CD4-positive, alpha-beta memory T cell (primary cell): ENCODE measurements around the gene ARHGEF38. TPM values are rescaled to one million over a fixed set of nuclear protein-coding genes. Genes with fewer than 3 reads are reported as not detected.

Source experiments
- CTCF ChIA-PET: fragments of 350-600 bp; sonication (Branson Sonifier 250); formaldehyde crosslinking; loops from one replicate; lab custom pipeline; 2021; ENCODE audit warnings: inconsistent platforms; ENCODE audit not compliant: partially characterized antibody; lab: Charles Lee
- POLR2A ChIA-PET: fragments of 350-600 bp; sonication (Branson Sonifier 250); formaldehyde crosslinking; loops from one replicate; lab custom pipeline; 2021; ENCODE audit not compliant: partially characterized antibody; lab: Charles Lee
- DNase-seq, 5 donors: peaks; one replicate each; pipeline versions ENCODE4 v3.0.0 to v3.0.0-alpha.2; 2020 to 2022; ENCODE audit warnings: mixed read lengths in 1 of 5
- H3K27ac ChIP-seq: one replicate; pipeline ENCODE4 v1.7.0; 2013; ENCODE audit warnings: low read depth, low read length
- H3K27me3 ChIP-seq: 2 replicates; pipeline ENCODE4 v1.7.0; 2013; ENCODE audit warnings: mild to moderate bottlenecking, low read length, moderate library complexity; ENCODE audit not compliant: insufficient read depth
- H3K36me3 ChIP-seq: 2 replicates; pipeline ENCODE4 v1.7.0; 2013; ENCODE audit warnings: mild to moderate bottlenecking, low read length, moderate library complexity; ENCODE audit not compliant: insufficient read depth
- H3K4me1 ChIP-seq: 2 replicates; pipeline ENCODE4 v1.7.0; 2013; ENCODE audit warnings: mild to moderate bottlenecking, low read length, moderate library complexity; ENCODE audit not compliant: insufficient read depth
- H3K4me3 ChIP-seq, 2 donors: one replicate each; pipeline ENCODE4 v1.7.0; 2013; ENCODE audit warnings: low read length in 2 of 2, mild to moderate bottlenecking in 1 of 2
- H3K9me3 ChIP-seq, 2 donors: one replicate each; pipeline ENCODE4 v1.7.0; 2013; ENCODE audit warnings: low read length in 2 of 2, control low read depth in 1 of 2; ENCODE audit not compliant: control insufficient read depth in 1 of 2
- H3K27ac Mint-ChIP-seq, 7 donors: one replicate each; pipeline ENCODE4 v1.8.0; 2020 to 2021; ENCODE audit warnings: mixed read lengths in 7 of 7, mild to moderate bottlenecking in 6 of 7, inconsistent platforms in 3 of 7, moderate library complexity in 3 of 7
- H3K27me3 Mint-ChIP-seq, 2 donors: one replicate each; pipeline ENCODE4 v1.8.0; 2020 to 2021; ENCODE audit warnings: mixed read lengths in 2 of 2
- H3K36me3 Mint-ChIP-seq, 2 donors: one replicate each; pipeline ENCODE4 v1.8.0; 2020 to 2021; ENCODE audit warnings: mixed read lengths in 2 of 2, inconsistent platforms in 1 of 2, mild to moderate bottlenecking in 1 of 2
- H3K4me1 Mint-ChIP-seq, 4 donors: one replicate each; pipeline ENCODE4 v1.8.0; 2020 to 2021; ENCODE audit warnings: mixed read lengths in 4 of 4, mild to moderate bottlenecking in 1 of 4
- H3K4me3 Mint-ChIP-seq, 8 donors: one replicate each; pipeline ENCODE4 v1.8.0; 2020 to 2021; ENCODE audit warnings: mixed read lengths in 8 of 8, mild to moderate bottlenecking in 7 of 8, moderate library complexity in 6 of 8, inconsistent platforms in 3 of 8
- H3K9me3 Mint-ChIP-seq, 8 donors: one replicate each; pipeline ENCODE4 v1.8.0; 2020 to 2021; ENCODE audit warnings: mixed read lengths in 8 of 8, mild to moderate bottlenecking in 5 of 8, inconsistent platforms in 3 of 8, moderate library complexity in 1 of 8
- intact Hi-C: fragments of 100-400 bp; cut with micrococcal nuclease; formaldehyde crosslinking; loops from one replicate; pipeline ENCODE4 v1.15.1; 2023
- polyA plus RNA-seq, 2 donors: library from polyadenylated mRNA; unstranded; fragments of 300-500 nt; fragmentation: Illumina TruSeq; gene quantifications; one replicate each; pipeline ENCODE4 v1.2.3, GENCODE V29; 2021
- total RNA-seq, 2 experiments: library from RNA; stranded (reverse); gene quantifications; one replicate each; pipeline ENCODE4 v1.2.3, GENCODE V29; 2021

ARHGEF38 gene
- total and polyA plus RNA-seq, 4 experiments from 2014 or later = 0.30 TPM; not detected in 3

DNA sequence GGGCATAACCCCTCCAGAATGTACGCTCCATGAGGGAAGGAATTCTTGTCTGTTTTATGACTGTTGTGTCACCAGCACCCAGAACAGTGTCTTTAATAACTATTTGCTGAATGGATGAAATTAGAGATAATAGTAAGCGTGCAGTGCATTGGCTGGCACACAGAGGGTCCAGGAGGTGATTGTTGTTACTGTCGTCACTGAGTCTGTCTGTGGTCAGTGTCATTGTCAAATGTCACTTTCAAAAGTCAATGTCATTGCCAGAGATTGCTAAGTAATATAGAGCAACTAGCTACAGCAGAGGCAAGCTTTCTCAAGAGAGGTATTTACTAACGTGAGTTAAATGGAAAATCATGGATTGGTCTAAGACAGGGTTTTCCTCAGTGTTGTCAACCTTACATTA is 70.7 kb downstream of the ARHGEF38 start:
- no peaks in the 10 kb centered on the region for H3K4me1 Mint-ChIP-seq
- H3K4me3 Mint-ChIP-seq = no peak overlapping the region
- Histone ChIP-seq H3K27me3 (no peaks in the 10 kb centered on the region), H3K9me3 (no peaks in the 10 kb centered on the region), H3K27ac (no peak overlapping the region), H3K4me1 (no peaks in the 10 kb centered on the region), H3K36me3 (no peaks in the 10 kb centered on the region), H3K4me3 (no peak overlapping the region)
- no peak overlapping the region for H3K27ac Mint-ChIP-seq
- CTCF ChIA-PET = no interaction called here
- H3K9me3 Mint-ChIP-seq = peaks cover 0 to 1% (median 0%) of the 10 kb centered on the region in 8 donors
- peaks cover 0 to 6% of the 10 kb centered on the region in 2 donors for H3K27me3 Mint-ChIP-seq
- DNase-seq = no peak
- H3K36me3 Mint-ChIP-seq = no peaks in the 10 kb centered on the region
- POLR2A ChIA-PET = no interaction called here
- intact Hi-C loops = no loop called here

DNA sequence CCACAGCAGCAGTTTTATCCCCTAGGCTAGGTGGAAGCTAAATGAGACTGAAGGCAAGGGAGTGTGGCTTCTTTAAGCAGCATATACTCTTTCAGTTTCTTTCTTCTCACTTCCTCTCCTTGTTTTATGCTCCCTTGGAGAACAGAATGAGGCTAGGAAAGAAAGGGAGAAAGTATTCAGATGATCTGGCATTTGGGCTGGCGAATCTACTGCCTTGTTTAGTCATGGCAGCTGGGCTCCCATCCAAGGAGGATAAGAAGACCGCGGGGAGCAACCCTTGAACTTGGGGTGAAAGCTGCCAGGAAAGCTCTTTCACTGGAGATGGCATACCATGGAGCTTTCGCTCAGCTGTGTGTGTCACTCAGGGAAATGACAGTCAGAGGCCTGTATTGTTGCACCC is 72.1 kb downstream of the ARHGEF38 start:
- H3K9me3 ChIP-seq = no peaks in the 10 kb centered on the region
- Mint-ChIP-seq H3K9me3 (peaks cover 0 to 1% (median 0%) of the 10 kb centered on the region in 8 donors), H3K27me3 (peaks cover 0 to 8% of the 10 kb centered on the region in 2 donors), H3K27ac (no peak overlapping the region), H3K36me3 (no peaks in the 10 kb centered on the region), H3K4me1 (no peaks in the 10 kb centered on the region), H3K4me3 (no peak overlapping the region)
- intact Hi-C loops = no loop called here
- ChIA-PET POLR2A (no interaction called here), CTCF (no interaction called here)
- no peaks in the 10 kb centered on the region for H3K36me3 ChIP-seq
- no peaks in the 10 kb centered on the region for H3K4me1 ChIP-seq
- DNase-seq = no peak
- H3K27ac ChIP-seq = no peak overlapping the region
- H3K27me3 ChIP-seq = no peaks in the 10 kb centered on the region
- H3K4me3 ChIP-seq = no peak overlapping the region

DNA sequence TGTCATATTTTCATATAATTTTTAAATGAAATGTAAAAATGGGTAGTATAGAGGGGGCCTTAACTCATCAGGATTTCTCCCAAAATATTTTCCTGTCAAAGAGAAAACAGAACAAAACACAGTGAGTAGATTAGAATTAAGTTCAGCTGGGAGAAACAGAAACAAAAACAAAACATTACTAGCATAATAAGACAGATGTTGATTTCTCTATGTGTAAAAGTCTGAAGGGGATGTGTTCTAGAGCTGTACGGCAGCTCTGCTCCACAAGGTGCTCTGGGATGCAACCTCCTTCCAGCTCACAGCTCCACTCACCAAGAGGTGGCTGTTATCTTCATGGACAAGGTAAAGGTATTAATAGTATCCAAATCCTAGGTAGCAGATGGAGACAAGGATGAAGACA is 72.8 kb downstream of the ARHGEF38 start:
- H3K27me3 Mint-ChIP-seq = peaks cover 0 to 8% of the 10 kb centered on the region in 2 donors
- intact Hi-C loops = no loop called here
- no peaks in the 10 kb centered on the region for H3K36me3 Mint-ChIP-seq
- H3K9me3 ChIP-seq = no peaks in the 10 kb centered on the region
- H3K4me1 ChIP-seq = no peaks in the 10 kb centered on the region
- no peak for DNase-seq
- ChIA-PET POLR2A (no interaction called here), CTCF (no interaction called here)
- H3K4me1 Mint-ChIP-seq = no peaks in the 10 kb centered on the region
- no peak overlapping the region for H3K27ac Mint-ChIP-seq
- H3K27me3 ChIP-seq = no peaks in the 10 kb centered on the region
- H3K4me3 Mint-ChIP-seq = no peak overlapping the region
- no peaks in the 10 kb centered on the region for H3K36me3 ChIP-seq
- H3K9me3 Mint-ChIP-seq = peaks cover 0 to 1% (median 0%) of the 10 kb centered on the region in 8 donors
- H3K27ac ChIP-seq = no peak overlapping the region
- no peak overlapping the region for H3K4me3 ChIP-seq

DNA sequence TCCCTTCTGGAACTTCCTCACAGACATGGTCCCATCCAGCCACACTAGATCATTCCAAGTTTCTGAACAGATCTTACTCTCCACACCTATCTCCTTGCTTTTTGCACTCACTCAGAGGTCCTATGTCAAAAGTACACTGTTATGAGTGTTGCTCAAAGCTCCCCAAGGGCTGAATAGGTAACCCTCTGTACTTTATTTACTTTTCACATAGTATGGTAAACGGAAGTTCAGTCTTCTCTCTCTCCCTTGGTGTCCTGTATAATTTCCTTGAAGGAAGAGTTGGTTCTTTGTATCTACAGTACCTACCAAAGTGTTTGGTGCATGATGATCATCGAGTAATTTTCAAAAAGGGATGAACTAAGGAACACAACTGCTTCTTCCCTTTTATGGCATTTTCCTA is 74.4 kb downstream of the ARHGEF38 start:
- DNase-seq = no peak
- Mint-ChIP-seq H3K27ac (no peak overlapping the region), H3K27me3 (peaks cover 0 to 5% of the 10 kb centered on the region in 2 donors), H3K4me1 (no peaks in the 10 kb centered on the region), H3K9me3 (peaks cover 0 to 1% (median 0%) of the 10 kb centered on the region in 8 donors), H3K4me3 (no peak overlapping the region), H3K36me3 (no peaks in the 10 kb centered on the region)
- CTCF ChIA-PET = no interaction called here
- H3K4me1 ChIP-seq = no peaks in the 10 kb centered on the region
- intact Hi-C loops = no loop called here
- H3K9me3 ChIP-seq = no peaks in the 10 kb centered on the region
- no peak overlapping the region for H3K4me3 ChIP-seq
- no peaks in the 10 kb centered on the region for H3K27me3 ChIP-seq
- no peaks in the 10 kb centered on the region for H3K36me3 ChIP-seq
- POLR2A ChIA-PET = no interaction called here
- no peak overlapping the region for H3K27ac ChIP-seq

DNA sequence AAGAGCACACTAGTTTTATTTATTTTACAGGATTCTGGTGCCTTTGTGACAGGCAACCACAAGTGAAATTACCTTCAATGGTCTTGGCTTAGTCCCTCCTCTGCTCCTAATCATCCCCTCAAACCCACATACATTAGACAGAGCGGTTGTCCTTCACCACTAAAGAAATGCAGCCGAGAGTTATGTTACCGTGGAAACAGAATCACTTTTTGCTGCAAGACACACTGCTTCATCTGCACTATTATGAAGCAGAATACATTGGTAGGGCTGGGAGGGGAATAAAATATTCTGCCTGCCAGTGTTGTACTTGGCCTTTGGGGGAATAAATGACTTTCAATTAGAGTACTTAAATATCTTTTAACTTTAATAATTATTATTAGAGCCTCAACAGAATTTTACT is 75.2 kb downstream of the ARHGEF38 start:
- no peaks in the 10 kb centered on the region for H3K36me3 Mint-ChIP-seq
- no peak for DNase-seq
- H3K36me3 ChIP-seq = no peaks in the 10 kb centered on the region
- intact Hi-C loops = no loop called here
- H3K27ac ChIP-seq = no peak overlapping the region
- no peak overlapping the region for H3K4me3 Mint-ChIP-seq
- H3K9me3 Mint-ChIP-seq = peaks cover 0 to 1% (median 0%) of the 10 kb centered on the region in 8 donors
- H3K27ac Mint-ChIP-seq = no peak overlapping the region
- H3K4me1 ChIP-seq = no peaks in the 10 kb centered on the region
- H3K9me3 ChIP-seq = no peaks in the 10 kb centered on the region
- H3K4me3 ChIP-seq = no peak overlapping the region
- peaks cover 0 to 5% of the 10 kb centered on the region in 2 donors for H3K27me3 Mint-ChIP-seq
- no peaks in the 10 kb centered on the region for H3K4me1 Mint-ChIP-seq
- POLR2A ChIA-PET = no interaction called here
- no peaks in the 10 kb centered on the region for H3K27me3 ChIP-seq
- CTCF ChIA-PET = no interaction called here

DNA sequence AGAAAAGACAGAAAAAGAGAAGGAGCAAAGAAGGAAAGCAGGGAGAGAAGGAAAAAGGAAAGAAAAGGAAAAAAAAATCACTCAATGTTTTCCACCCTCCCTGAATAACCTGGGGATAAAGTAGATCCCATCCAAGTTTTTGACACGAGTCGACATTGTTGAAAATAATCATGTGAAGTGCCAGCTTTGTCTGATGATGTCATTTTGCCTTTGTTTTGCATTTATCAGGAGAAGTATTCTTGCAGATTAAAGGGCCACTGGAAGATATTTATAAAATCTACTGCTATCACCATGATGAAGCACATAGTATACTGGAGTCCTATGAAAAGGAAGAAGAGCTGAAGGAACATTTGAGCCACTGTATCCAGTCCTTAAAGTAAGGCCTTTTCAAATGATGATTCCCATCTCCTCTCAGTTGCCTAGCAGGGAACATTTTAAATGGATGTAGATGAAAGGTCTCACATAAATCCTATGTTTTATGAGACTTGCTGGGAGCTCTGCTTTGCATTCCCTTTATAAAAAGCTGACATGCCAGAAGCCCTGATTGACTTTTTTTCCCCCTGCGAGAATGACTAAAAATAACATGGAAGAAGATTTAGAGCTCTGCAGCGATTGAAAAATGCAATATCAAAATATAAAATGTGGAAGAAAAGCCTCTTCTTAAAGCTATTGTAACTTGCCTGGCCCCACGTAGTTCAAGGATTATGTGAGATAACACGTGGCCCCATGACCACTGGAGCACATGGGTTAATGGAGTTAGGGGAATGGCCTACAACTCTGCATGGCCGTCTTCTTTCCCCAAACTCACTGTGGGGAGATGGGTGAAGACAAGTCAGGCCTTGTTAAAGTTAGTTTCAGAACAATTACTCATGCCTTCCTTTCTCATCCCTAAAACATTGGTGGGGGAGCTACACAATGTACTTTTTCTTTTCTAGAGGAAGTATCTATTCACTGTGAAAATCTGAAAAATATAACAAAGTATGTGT is 78.5 kb downstream of the ARHGEF38 start:
- intact Hi-C loops = no loop called here
- H3K27ac ChIP-seq = no peak overlapping the region
- H3K4me3 Mint-ChIP-seq = no peak overlapping the region
- ChIA-PET POLR2A (no interaction called here), CTCF (interaction anchor here (2.4 kb wide), 1 partner anchor 13 kb away, joined by 8 read pairs; no protein-coding TSS in a partner anchor)
- no peaks in the 10 kb centered on the region for H3K4me1 Mint-ChIP-seq
- no peak overlapping the region for H3K27ac Mint-ChIP-seq
- DNase-seq = no peak
- no peaks in the 10 kb centered on the region for H3K36me3 Mint-ChIP-seq
- H3K4me3 ChIP-seq = no peak overlapping the region
- H3K9me3 Mint-ChIP-seq = peaks cover 0 to 1% (median 0%) of the 10 kb centered on the region in 8 donors
- H3K36me3 ChIP-seq = no peaks in the 10 kb centered on the region
- no peaks in the 10 kb centered on the region for H3K4me1 ChIP-seq
- peaks cover 2 to 6% of the 10 kb centered on the region in 2 donors for H3K27me3 Mint-ChIP-seq
- no peaks in the 10 kb centered on the region for H3K27me3 ChIP-seq
- no peaks in the 10 kb centered on the region for H3K9me3 ChIP-seq

DNA sequence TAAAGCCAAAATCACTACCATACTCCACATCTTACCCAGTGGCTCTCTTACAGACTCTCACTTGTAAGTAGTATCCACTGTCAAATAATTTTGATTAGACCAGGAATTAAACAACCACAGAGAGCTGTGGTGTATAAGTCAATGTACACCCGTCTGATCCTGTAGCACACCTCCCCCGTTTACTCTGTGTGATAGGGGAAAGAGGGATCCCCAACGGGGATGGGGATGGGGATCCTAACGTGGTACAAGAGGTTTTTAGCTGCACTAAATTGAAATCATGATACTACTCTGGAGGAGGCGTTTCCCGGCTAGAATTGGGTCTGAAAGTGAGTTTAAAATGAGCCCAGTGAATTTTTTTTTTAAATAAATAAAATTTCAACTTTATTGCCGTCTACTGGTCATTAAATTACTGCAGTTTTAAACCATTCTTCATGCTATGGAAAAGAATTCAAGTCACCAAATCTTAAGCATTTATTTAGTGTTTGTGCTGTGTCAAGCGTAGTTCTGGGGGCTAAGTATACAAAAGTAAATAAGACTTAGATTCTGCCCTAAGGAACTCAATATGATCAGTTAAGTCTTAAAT is 79.5 kb downstream of the ARHGEF38 start:
- ChIA-PET POLR2A (no interaction called here), CTCF (interaction anchor here (1.3 to 2.4 kb wide), 2 partner anchors 10 to 14 kb away, joined by 6 to 8 read pairs; no protein-coding TSS in a partner anchor)
- Histone ChIP-seq H3K27me3 (no peaks in the 10 kb centered on the region), H3K4me3 (no peak overlapping the region), H3K36me3 (no peaks in the 10 kb centered on the region), H3K27ac (no peak overlapping the region), H3K4me1 (no peaks in the 10 kb centered on the region), H3K9me3 (no peaks in the 10 kb centered on the region)
- Mint-ChIP-seq H3K4me3 (no peak overlapping the region), H3K9me3 (peaks cover 0 to 1% (median 0%) of the 10 kb centered on the region in 8 donors), H3K36me3 (no peaks in the 10 kb centered on the region), H3K27me3 (peaks cover 2 to 6% of the 10 kb centered on the region in 2 donors), H3K27ac (no peak overlapping the region), H3K4me1 (no peaks in the 10 kb centered on the region)
- intact Hi-C loops = no loop called here
- DNase-seq = no peak
